Neural crest cell (in vitro differentiated cells): ENCODE data around the gene LINC01488. TPM values are rescaled to one million over a fixed set of nuclear protein-coding genes. Genes with fewer than 3 reads are reported as not detected.

Source experiments
- DNase-seq: peaks from one replicate; pipeline ENCODE4 v3.0.0; 2021; ENCODE audit warnings: low read depth, mixed read lengths, low spot score
- H3K27ac Mint-ChIP-seq: one replicate; pipeline ENCODE4 v1.8.0; 2021; ENCODE audit warnings: mild to moderate bottlenecking, mixed read lengths; ENCODE audit not compliant: unreplicated experiment
- H3K27me3 Mint-ChIP-seq: 2 replicates; pipeline ENCODE4 v1.8.0; 2021; ENCODE audit warnings: low read depth, mild to moderate bottlenecking, mixed read lengths
- H3K36me3 Mint-ChIP-seq: 2 replicates; pipeline ENCODE4 v1.8.0; 2021; ENCODE audit warnings: low read depth, mild to moderate bottlenecking, mixed read lengths
- H3K4me1 Mint-ChIP-seq: 2 replicates; pipeline ENCODE4 v1.8.0; 2021; ENCODE audit warnings: mixed read lengths
- H3K4me3 Mint-ChIP-seq: one replicate; pipeline ENCODE4 v1.8.0; 2021; ENCODE audit warnings: mild to moderate bottlenecking, mixed read lengths
- H3K9me3 Mint-ChIP-seq: 2 replicates; pipeline ENCODE4 v1.8.0; 2021; ENCODE audit warnings: mixed read lengths
- total RNA-seq: library from RNA; stranded (reverse); gene quantifications from 2 replicates; pipeline ENCODE4 v1.2.1, GENCODE V29; 2021
- TF ChIP-seq, protein P1 (sequence below): fragments of 200-600 bp; sonication (generic); conservative IDR thresholded peaks from 2 replicates; pipeline ENCODE4 v1.5.0; 2021; ENCODE audit warnings: antibody characterized with exemption, mild to moderate bottlenecking

Gene LINC01488
- total RNA-seq, 1 donor from 2014 or later = not detected

DNA sequence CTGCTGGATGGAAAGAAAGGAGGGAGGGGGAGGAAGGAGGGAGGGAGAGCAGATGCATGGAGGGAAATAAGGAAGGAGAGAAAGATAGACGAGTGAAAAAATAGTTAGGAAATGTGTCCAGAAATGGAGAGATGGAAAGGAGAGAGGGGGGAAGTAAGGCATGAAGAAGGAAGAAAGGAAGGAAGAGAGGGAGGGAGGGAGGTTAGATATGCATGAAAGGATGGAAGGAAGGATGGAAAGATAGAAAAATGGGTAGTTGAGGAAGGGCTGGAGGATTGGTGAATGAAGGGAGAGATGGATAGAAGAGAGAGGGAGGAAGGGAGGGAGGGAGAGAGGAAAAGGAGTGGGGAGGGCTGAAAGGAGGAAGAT, 19.6 kb downstream of the LINC01488 start:
- Mint-ChIP-seq H3K27me3 (no peaks in the 10 kb centered on the region), H3K27ac (no peak overlapping the region), H3K9me3 (peaks cover 4% of the 10 kb centered on the region), H3K4me1 (peaks cover 24% of the 10 kb centered on the region), H3K4me3 (no peak overlapping the region), H3K36me3 (no peaks in the 10 kb centered on the region)
- DNase-seq = no peak
- TF ChIP-seq, protein P1, sequence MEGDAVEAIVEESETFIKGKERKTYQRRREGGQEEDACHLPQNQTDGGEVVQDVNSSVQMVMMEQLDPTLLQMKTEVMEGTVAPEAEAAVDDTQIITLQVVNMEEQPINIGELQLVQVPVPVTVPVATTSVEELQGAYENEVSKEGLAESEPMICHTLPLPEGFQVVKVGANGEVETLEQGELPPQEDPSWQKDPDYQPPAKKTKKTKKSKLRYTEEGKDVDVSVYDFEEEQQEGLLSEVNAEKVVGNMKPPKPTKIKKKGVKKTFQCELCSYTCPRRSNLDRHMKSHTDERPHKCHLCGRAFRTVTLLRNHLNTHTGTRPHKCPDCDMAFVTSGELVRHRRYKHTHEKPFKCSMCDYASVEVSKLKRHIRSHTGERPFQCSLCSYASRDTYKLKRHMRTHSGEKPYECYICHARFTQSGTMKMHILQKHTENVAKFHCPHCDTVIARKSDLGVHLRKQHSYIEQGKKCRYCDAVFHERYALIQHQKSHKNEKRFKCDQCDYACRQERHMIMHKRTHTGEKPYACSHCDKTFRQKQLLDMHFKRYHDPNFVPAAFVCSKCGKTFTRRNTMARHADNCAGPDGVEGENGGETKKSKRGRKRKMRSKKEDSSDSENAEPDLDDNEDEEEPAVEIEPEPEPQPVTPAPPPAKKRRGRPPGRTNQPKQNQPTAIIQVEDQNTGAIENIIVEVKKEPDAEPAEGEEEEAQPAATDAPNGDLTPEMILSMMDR = no peak

DNA sequence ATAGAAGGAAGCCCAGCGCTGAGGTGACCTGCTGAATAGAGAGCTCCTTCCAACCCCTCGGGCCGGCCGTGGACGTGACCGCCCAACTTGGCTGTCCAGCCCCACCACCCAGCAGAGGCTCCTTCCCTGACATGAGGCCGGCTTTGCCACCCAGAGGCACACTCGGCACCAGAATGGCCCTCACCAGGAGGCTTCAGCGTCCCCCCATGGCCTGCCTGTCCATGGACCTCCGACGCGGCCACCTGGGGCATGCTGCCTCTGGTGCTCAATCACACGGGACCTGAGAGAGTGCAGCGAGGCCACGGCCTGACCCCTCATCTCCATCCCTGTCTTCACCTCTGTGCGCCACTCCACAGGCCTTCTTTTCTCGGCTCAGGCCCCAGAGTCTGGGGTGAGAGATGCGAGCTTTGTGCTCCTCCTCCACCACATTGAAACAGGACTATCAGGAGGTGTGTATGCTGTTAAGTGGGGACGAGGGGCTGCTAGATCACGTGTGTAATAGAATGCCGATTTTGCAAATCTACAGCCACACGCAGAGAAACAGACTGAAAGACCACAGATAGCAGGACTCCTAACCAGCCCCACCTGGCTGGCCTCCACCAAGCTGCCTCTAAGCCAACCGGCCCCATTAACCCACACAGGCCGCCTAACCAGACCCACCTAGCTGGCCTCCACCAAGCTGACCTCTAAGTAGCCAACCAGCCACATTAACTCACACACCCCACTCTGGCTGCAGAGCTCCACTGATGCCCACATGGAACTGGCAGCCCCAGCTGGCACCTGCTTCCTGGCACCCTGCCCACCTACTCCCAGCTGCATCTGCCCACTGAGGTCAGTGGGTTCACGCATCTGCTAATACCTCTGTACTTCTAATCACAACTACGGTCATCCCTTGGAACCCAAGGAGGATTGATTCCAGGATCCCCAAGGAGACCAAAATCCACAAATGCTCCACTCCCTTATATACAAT, 20.7 kb downstream of the LINC01488 start:
- Mint-ChIP-seq H3K4me1 (peaks cover 17% of the 10 kb centered on the region), H3K27ac (no peak overlapping the region)
- DNase-seq = no peak

DNA sequence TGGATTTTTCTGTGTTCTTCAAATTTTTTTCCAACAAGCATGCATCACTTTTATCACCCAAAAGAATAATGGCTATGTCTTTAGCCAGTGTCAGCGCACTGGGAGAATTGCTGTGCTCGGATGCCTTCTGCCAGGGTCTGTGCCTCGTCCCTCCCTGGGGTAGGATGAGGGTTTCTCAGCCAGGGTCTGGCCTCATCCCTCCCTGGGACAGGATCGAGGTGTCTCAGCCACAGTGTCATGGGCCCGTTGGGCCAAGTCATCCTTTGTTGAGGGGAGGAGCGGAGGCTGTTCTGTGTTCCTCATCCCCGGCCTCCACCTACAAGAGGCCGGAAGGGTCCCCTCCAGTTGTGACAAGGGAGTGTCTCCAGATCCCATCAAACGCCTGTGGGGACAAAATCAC, 22.7 kb downstream of the LINC01488 start:
- H3K9me3 Mint-ChIP-seq = peaks cover 8% of the 10 kb centered on the region
- TF ChIP-seq, protein P1 = no peak
- no peak for DNase-seq

More for the DNA sequence above, 20.7 kb downstream of the LINC01488 start:
- H3K9me3 Mint-ChIP-seq = peaks cover 8% of the 10 kb centered on the region
- no peaks in the 10 kb centered on the region for H3K27me3 Mint-ChIP-seq
- no peak overlapping the region for H3K4me3 Mint-ChIP-seq
- H3K36me3 Mint-ChIP-seq = no peaks in the 10 kb centered on the region
- TF ChIP-seq, protein P1 = no peak

DNA sequence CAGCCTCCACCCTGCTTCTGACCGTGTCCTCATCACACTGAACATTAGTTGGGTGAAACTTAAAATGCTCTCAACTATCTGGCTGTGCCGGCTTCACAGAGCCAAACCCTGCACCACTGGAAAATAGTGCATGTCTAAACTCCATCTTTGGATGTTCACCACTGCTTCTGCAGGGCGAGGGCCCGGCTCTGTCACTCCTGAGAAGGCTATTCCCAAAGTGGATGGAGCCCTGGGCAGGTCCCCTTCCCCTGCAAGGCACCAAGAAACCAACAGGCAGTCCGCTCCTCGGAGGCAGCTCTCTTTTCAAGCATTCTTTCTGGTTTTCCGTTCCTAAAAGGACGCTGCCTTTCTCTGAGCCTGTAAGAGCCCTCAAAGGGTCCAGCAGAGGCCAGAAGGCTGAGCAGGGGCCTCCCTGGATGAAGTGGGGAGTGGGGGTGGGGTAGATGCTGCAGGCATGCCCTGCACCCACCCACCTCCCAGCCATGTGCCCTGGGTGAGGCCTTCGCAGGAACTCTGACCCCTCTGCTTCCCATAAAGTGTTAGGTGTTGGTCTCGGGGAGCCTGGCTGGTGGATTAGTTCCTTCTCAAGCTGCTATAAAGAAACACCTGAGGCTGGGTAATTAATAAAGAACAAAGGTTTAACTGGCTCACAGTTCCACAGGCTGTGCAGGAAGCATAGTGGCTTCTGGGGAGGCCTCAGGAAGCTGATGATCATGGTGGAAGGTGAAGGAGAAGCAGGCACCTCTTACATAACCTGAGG, 23.3 kb downstream of the LINC01488 start:
- no peak overlapping the region for H3K4me3 Mint-ChIP-seq
- TF ChIP-seq, protein P1 = no peak
- H3K4me1 Mint-ChIP-seq = peaks cover 6% of the 10 kb centered on the region
- peaks cover 8% of the 10 kb centered on the region for H3K9me3 Mint-ChIP-seq
- H3K27ac Mint-ChIP-seq = no peak overlapping the region
- no peaks in the 10 kb centered on the region for H3K27me3 Mint-ChIP-seq
- H3K36me3 Mint-ChIP-seq = no peaks in the 10 kb centered on the region
- DNase-seq = no peak

More for the DNA sequence above, 22.7 kb downstream of the LINC01488 start:
- Mint-ChIP-seq H3K27ac (no peak overlapping the region), H3K4me1 (peaks cover 11% of the 10 kb centered on the region), H3K36me3 (no peaks in the 10 kb centered on the region), H3K27me3 (no peaks in the 10 kb centered on the region), H3K4me3 (no peak overlapping the region)

DNA sequence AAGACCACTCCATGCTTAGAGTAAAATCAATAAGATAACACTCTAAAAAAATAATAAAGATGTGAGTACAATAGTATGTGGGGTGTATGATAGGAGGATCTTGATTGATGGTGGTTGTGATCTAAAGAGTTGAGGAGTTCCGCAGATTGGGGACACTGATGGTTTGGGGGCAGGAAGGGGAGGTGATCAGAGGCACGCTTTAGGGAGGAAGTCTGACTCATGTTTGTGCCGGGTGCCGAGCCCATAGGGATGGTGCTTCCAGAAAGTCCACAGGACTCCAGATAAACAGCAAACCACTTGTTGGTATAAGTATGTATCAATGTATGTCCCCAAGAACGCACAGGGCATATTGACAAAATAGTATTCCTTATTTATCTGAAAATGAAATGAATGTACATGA, 27.5 kb downstream of the LINC01488 start:
- no peaks in the 10 kb centered on the region for H3K36me3 Mint-ChIP-seq
- TF ChIP-seq, protein P1 = no peak
- H3K27ac Mint-ChIP-seq = no peak overlapping the region
- DNase-seq = no peak
- H3K9me3 Mint-ChIP-seq = peaks cover 8% of the 10 kb centered on the region
- peaks cover 15% of the 10 kb centered on the region for H3K4me1 Mint-ChIP-seq
- H3K4me3 Mint-ChIP-seq = no peak overlapping the region
- no peaks in the 10 kb centered on the region for H3K27me3 Mint-ChIP-seq
